Tongue (tissue), 2 donors: ENCODE data around the gene ALG2. TPM values are rescaled to one million over a fixed set of nuclear protein-coding genes. Genes with fewer than 3 reads are reported as not detected.

Experiments
- DNase-seq: peaks from one replicate; pipeline ENCODE4 v3.0.0-alpha.2; 2015
- total RNA-seq: library from RNA; depleted of rRNA; stranded (reverse); fragments of >200 nt; gene quantifications from one replicate; pipeline ENCODE4 v1.2.3, GENCODE V29; 2014

The ALG2 gene, protein sequence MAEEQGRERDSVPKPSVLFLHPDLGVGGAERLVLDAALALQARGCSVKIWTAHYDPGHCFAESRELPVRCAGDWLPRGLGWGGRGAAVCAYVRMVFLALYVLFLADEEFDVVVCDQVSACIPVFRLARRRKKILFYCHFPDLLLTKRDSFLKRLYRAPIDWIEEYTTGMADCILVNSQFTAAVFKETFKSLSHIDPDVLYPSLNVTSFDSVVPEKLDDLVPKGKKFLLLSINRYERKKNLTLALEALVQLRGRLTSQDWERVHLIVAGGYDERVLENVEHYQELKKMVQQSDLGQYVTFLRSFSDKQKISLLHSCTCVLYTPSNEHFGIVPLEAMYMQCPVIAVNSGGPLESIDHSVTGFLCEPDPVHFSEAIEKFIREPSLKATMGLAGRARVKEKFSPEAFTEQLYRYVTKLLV
- 22.9 TPM for total RNA-seq

DNA sequence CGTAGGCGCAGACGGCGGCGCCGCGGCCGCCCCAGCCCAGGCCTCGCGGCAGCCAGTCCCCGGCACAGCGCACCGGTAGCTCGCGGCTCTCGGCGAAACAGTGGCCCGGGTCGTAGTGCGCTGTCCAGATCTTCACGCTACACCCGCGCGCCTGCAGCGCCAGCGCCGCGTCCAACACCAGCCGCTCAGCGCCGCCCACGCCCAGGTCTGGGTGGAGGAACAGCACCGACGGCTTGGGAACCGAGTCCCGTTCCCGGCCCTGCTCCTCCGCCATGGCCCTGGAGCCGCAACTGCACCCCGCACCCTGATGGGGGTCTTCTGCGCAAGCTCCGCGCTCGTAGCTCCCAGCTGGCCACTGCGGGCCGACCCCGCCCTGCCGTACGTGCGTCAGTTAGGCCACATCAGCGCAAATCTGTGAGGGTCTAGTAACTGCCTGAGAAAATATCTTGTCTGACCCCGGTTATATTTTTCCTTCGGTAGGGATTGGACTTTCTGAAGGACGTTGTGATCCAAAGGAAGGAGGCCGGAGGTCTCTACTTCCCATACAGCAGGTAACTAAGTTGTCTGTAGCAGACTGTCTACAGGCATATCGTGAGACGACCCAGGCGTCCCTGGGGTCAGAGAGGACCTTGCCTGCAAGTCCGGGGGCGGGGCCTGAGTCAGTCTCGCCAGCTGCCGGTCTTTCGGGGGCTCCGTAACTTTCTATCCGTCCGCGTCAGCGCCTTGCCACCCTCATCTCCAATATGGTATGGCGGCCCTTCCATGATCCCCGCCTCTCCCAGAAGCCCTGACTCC lies at the start of gene ALG2, which contains the start of gene SEC61B:
Gene ALG2 (minus strand): TSS at position 322 of the 795 bp plus-strand sequence. CDS start 48 bp downstream, at position 274.
Gene SEC61B (plus strand): TSS at position 662 of the 795 bp plus-strand sequence. CDS start 82 bp downstream, at position 744.
- DNase-seq = peak; percentile 98

DNA sequence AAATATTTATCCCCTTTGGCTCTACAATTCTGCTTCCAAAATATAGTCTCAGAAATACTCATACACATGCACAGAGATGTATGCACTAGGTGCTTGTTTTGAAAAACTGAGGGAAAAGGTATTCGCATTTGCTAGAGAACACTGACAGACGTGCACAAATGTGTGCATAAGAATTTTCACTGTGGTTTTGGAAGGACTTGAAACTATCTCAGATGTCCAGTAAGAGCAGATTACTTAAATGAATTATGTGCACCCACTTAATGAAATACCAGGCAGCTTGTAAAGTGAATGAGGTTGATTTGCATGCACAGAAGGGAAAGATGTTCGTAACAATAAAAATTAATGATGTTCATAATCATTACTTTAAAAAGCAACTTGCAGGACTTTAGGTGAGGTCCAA lies 48.7 kb upstream of the ALG2 start:
- no peak for DNase-seq

DNA sequence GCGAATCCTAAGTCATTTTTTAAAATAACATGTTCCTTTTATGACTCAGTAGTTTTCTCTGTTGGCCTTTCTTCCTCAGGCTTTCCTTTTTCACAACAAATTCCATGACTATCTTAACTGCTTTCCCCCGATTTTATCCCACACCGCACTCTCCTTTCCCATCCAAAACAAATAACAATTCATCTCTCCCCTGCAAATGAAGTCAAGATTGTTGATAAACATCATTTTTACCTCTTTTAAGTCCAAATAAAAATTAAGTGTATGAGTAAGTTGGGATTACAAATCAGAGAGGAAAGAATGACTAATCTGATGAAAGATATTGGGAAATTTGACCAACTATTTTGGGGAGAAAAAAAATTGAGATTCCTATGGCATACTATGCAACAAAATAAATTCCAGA lies 47.7 kb upstream of the ALG2 start:
- DNase-seq = no peak

DNA sequence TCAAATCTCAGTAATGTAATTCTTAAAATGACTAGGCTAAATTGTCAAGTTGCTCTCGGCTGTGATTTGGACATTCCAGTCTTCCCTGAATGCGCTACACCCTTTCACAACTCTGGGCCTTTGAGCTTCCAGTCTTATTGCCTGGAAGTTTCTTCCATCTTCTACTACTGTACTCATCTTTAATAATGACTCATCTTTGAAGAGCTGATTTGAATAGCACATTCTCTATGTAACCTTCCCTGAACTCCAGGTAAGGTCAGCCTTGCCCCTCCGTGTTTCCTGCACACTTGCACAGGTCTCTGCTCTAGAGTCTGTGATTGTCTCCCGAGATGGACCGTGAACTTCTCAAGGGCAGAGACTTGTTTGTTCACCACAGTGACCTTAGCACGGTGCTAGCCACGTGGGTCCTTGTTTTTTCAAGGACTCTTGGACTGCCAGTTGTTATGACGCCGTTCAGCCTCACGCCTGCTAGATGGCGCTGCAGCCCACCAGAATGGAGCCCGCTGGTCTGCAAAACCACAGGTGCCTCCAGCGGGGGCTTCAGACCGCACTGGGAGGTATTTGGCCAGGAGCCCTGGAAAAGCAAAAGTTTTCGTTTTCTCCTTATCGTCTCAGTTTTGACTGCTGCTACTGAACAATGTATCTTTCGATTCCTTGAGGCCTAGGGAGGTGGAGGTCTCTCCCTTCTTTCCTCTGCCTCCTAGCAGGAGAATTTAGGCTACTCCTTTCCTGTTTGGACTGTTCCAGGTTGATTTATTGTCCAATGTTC lies 44.7 kb upstream of the ALG2 start:
- peak; percentile 84 for DNase-seq

DNA sequence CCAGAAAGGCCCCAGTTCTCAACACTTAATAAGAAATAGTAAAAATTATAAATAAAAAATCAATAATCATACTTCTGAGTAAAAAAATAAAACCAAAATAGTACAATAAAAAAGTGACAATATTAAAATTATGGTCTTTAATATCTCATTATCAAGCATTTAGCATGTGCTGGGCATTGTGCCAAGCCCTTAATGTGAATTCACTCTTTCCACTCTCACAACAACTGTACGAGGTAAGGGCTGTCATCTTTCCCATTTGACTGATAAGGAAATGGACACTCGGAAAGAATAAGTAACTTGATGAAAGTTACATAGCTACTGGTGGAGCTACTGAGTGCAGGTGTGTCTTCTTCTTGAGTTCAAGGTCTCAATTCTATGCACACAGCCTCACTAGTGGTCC lies 43.9 kb upstream of the ALG2 start:
- no peak for DNase-seq

DNA sequence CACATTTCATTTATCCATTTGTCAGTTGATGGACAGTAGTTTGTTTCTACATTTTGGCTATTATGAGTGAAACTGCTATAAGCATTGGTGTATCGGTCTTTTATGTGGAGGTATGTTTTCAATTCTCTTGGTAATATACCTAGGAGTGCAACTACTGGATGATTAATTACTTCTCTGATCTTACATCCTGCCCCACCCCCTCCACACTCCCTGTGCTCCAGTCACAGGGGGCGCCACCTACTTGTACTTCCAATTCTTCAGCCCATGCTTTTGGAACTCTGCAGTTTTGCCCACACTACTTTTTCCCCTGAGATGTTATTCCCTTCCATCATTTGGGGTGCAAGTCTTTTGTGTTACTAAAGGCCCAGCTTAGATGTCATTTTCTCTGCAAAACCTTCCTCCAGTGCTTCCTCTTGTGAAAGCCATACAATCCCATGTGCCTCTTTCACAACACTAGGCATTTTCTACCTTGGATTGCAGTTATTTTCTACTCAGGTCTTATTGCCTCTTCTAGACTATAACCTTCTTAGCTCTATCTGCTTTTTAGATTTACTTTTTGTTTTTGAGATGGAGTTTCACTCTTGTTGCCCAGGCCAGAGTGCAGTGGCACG lies 42.4 kb upstream of the ALG2 start:
- no peak for DNase-seq

DNA sequence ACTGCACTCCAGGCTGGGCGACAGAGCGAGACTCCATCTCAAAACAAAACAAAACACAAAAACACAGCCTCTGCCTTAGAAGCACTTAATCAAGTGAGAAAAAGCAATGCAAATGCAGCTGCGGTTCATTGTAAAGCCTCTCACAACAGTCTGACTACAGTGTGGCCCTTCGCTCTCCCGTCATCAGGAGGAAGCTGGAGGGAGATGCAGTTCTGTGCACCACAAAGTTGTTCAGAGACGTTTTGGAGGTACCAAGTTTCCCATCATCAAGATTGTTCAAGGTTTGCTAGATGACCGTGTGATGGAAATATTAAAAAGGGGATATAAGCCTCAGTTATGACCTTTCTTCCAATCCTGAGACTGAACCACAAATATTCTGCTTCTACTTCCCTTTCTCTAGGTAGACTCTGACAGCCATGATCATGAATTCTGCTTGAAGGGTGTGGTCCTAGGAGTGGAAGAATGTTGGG lies 41.2 kb upstream of the ALG2 start:
- no peak for DNase-seq

DNA sequence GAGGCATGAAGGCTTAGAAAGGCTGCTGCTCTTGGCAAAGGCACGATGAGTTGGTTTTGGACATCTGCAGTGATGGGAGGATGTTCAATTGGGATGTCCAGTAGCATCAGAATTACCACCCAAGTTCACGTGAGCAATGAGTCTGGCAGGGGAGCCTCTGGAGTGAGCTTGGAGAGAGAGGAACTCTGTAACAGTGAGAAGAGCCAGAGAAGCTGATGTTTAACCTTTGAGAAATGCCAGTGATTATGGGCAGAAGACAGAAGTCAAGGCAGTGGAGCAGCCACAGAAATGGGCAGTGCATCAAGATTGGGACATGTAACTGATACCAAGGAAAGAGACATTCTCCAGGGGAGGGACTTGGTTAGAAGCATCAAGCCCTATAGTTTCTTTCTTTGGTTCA lies 40.2 kb upstream of the ALG2 start:
- DNase-seq = no peak

DNA sequence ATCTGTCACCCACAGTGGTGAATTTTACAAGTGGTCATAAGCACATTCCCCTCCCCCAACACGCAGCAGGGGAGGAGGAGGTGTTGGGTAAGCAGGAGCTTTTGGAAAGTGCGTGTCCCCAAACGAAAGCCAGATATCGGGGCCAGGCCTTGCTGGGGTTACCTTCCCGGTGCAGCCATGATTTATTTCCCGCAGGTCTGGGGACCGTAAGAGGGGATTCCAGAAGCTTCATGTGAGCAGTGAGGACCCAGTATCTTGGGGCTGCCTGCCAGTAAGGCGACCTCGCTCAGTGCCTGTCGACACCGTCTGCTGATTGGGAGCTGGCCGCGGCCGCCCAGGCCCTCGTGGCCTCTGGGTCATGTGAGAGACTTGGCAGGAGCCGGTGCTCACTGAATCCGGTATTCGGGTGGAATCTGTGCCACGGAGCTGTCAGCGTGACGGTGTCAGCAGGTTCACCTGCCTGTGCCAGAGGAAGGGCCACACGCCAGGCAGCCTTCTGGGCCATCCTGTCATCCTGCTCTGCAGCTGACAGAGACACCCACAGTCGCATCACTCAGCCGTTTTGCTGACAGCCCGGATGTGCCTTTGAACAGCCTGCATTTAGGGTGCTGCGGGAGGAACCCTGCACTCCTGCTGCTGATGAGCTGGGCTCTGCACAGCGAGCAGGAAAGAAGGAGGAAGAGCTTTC lies 37.6 kb upstream of the ALG2 start:
- peak; percentile 63 for DNase-seq

DNA sequence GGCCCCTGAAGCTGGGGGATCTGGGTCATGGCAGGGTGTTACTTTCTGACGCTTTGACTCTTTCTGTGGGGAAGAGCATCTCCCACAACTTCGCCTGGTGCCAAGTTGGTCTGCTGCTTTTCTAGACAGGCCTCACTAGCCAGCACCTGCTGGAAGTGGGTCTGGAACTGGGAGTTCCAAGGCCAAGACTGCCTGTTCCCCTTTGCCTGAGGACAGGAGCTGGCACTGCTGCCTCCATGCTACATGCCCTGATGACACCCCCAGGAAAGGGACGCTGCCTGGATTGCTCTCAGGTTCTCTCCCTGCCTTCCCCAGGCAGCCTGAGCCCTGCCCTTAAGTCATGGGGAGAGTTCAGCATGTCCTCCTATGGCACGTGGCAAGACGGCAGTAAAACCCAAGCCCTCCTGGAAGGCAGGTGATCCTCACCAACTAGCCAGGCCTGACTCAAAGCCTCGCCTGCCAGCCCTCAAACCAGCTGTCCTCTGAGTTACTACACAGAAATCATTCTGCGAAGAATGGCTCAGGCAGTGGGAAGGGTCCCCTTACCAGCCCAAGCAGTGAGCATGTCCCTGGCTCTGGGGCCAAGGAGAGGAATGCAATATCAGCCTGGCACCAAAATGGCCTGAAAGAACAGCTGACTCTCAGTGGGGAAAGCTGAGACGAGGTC lies 36.1 kb upstream of the ALG2 start:
- peak; percentile 88 for DNase-seq

DNA sequence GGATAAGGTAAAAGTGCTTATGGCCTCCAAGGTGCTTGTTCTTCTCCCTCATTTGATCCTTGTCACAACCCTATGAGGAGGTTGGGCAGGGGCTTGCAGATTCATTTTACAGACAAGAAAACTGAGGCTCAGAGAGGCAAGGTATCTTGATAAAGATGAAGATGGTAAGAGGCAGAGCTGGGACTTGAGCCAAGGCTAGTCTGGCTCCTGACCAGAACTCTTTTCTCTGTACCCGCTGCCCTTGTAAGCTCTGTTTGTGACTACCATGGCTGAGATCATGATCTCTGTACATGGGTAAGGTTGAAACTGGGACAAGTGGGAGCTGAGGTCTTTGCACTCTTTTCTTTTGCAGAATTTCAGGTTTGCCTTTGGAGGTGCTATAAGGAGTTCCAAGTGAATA lies 33.9 kb upstream of the ALG2 start:
- no peak for DNase-seq

DNA sequence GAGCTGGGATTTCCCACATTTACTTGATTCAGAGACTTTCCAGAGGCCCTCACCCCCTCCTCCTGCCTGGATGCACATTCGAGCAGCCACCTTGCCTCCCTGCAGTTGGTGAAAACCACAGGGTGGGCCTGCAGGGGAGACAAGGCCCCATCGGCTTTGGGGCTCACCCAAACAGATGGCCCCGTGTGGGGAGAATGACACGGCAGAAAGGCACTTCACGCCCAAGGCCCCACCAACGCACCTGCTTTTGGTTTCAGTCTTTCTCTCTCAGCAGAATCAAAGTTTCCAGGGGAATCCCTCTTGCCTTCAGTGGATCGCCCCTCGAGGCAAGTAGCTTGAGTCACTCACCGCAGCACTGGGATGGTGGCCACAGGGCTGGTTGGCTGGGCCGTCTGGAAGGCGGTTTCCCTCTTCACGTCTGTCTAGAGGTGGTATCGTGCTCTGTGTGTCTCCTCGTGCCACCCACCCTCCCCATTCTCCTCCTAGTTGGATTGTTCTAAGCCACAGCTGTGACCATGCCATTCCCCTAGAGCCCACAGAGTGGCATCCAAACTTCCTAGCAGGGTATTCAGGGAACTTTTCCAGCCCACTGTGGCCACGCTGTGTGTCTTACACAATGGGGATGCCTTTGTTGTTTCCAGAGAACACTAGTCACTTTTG lies 32.2 kb upstream of the ALG2 start:
- no peak for DNase-seq

DNA sequence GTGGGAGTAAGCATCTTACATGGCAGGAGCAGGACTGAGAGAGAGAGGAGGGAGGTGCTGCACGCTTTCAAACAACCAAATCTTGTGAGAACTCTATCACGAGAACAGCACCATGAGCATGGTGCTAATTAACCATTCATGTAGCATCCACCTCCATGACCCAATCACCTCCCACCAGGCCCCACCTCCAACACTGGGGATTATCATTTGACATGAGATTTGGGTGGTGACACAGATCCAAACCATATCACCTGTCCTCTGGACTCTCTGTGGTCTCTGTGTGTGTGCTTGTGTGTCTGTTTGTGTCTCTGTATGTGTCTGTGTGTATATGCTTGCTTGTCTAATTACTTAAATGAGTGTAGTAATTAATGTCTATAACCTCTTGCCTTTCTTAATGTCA lies 31.4 kb upstream of the ALG2 start:
- no peak for DNase-seq

DNA sequence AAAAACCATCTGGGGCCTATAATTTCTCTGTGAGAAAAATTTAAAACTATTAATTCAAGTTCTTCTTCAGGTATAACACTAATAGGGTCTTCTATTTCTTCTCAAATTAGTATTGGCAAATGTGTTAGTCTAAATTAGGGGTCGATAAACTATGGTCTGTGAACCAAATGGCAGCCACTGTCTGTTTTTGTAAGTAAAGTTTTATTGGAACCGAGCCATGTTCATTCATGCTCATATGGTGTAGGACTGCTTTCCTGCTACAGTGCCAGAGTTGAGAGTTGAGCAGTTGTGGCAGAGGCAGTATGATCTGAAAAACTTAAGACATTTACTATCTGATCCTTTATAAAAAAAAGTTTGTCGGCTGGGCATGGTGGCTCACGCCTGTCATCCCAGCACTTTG lies 29.4 kb upstream of the ALG2 start:
- no peak for DNase-seq

DNA sequence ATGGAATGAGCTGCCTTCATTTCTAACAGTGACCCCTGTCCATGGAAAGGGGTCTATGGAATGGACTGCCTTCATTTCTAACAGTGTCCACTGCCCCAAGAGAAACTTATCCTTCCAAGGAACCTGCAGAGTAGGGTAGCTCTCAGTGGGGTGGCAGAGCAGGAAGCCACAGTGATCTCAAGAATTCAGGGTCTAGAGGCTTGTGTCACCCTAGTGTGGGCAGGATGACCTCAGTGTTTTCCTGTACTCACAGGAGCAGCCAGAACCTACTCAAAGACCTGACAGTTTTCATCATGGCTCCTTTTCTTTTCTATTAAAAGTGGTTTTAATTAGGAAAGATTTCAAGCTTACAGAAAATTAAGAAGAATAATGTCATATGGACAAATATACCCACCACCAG lies 27.9 kb upstream of the ALG2 start:
- DNase-seq = no peak

DNA sequence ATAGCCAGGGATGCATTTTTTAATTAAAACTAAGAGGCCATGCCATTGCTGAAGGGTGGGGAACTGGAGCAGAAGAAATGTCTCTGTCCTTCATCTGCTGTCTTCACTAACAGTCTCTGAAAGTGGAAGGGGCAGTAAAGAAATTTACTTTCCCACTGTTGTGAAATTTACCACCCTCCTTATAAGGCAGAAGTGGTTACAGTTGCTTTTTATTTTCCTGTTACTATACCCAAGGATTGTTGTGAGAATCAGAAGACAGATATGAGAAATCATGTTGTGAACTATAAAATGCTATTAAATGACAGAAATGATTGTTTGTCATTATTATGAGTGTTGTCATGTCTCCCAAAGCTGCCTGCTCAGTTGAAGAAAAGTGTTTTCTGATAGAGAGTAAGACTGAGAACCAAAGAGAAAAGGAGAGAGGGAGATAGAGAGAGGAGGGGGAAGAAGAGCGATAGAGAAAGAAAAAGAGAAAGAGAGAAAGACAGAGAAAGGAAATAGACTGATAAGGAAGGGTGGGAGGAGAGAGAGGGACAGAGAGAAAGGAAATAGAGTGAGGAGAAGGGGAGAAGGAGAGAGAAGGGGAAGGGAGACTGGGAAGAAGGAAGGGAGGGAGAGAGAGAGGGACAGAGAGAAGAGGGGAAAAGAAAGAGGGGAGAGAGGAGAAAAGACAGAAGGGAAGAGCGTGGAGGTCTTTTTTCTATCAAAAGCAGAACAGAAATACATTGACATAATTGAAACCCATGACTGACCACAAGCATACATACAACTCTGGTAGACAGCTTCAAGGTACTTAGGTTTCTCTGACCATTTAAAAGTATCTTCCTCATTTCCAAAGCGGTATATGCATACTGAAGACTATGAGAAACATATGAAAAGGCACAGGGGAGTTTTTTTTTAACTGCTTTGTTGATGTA lies 22.9 kb upstream of the ALG2 start:
- DNase-seq = no peak

DNA sequence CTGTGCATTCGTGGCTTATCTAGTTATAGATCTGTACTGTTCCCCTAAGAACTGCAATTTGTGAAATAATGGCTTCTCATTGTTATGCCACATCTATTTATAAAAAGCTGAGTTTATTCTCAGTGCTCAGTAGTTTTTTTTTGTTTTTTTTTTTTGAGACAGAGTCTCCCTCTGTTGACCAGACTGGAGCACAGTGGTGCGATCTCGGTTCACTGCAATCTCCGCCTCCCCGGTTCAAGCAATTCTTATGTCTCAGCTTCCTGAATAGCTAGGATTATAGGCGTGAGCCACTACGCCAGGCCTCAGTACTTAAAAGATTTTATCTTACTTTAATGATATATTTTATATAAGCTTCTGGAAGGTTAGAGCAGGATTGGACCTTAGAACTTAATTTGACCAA lies 19.4 kb upstream of the ALG2 start:
- no peak for DNase-seq

DNA sequence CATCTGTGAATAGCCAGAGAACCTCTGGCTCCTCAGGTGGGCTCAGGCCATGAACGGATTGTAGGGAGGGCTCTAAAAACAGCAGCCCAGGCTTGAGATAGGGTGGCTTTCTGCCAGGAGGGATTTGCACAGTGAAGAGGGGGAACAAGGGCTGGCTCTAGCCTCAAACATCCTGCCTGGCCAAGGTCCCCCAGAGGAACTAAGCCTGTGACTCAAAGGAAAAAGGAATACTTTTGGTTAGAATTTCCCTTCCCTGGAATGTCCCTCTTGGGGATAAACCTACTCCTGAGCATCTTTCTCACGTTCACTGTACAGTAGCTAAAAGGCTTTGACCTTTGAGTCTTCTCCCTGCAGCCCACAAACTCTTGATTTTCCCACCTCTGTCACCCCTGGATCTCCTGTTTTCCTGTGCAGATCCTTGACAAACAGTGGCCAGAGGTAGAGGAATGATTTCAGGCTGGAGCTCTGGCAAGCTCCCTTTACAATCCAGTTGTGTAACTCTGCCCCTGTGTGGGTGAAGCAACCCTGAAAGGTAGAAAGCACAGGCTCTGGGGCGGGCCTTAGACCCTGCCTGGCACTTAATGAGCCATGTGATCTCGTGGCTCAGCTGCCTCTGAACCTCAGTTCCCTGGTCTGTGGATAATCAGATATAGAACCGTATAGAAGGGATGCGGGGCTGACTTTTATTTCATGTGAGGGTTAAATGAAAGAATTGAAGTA lies 17.8 kb upstream of the ALG2 start:
- no peak for DNase-seq

DNA sequence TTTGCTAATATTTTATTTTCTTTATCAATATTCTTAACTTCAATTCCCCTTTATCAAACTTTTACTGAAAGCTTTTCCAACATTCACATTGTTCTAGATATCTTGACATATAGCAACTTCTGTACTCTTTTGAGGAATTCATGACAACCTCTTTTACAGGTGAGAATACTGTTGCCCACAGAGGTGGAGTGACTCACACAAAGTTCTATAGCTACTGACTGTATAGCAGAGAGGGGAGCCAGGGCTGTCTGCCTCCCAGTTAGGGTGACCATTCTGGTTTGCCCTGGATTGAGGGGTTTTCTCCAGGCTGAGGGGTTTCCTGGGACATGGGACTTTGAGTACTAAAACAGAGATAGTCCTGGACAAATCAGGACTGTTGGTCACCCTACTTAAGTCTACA lies 16.6 kb upstream of the ALG2 start:
- no peak for DNase-seq
